Neural cell (in vitro differentiated cells): ENCODE results near the gene ATOH8. TPM values are rescaled to one million over a fixed set of nuclear protein-coding genes. Genes with fewer than 3 reads are reported as not detected.

Experiments used
- H2AFZ ChIP-seq: fragments of 200-600, 300-800 bp; sonication (generic), shearing (Covaris generic); 2 replicates; pipeline ENCODE4 v1.6.0; 2014; ENCODE audit warnings: low read depth, mild to moderate bottlenecking, antibody characterized with exemption, low read length, moderate library complexity
- H3F3A ChIP-seq: fragments of 200-600 bp; shearing (Covaris generic); 2 replicates; pipeline ENCODE4 v1.6.1; 2016; ENCODE audit warnings: mild to moderate bottlenecking, moderate library complexity, mixed read lengths, antibody characterized with exemption, low read length; ENCODE audit not compliant: insufficient read depth, poor library complexity, severe bottlenecking
- H3K27ac ChIP-seq: fragments of 200-600, 300-800 bp; sonication (generic), shearing (Covaris generic); 2 replicates; pipeline ENCODE4 v1.5.1; 2014; ENCODE audit warnings: mild to moderate bottlenecking, low read length, moderate library complexity
- H3K27me3 ChIP-seq: fragments of 300-800, 200-600 bp; sonication (generic), shearing (Covaris generic); 2 replicates; pipeline ENCODE4 v1.6.0; 2014; ENCODE audit warnings: mild to moderate bottlenecking, low read depth, low read length, moderate library complexity; ENCODE audit not compliant: insufficient read depth
- H3K36me3 ChIP-seq: fragments of 300-800, 200-600 bp; sonication (generic), shearing (Covaris generic); 2 replicates; pipeline ENCODE4 v1.5.1; 2014; ENCODE audit warnings: mild to moderate bottlenecking, antibody characterized with exemption, low read length, moderate library complexity; ENCODE audit not compliant: insufficient read depth
- H3K4me2 ChIP-seq: fragments of 300-800, 200-600 bp; sonication (generic), shearing (Covaris generic); 2 replicates; pipeline ENCODE4 v1.6.0; 2014; ENCODE audit warnings: mild to moderate bottlenecking, low read length
- H3K4me3 ChIP-seq: fragments of 300-800, 200-600 bp; sonication (generic), shearing (Covaris generic); 2 replicates; pipeline ENCODE4 v1.5.1; 2014; ENCODE audit warnings: mild to moderate bottlenecking, low read length, moderate library complexity
- H3K79me2 ChIP-seq: fragments of 200-600 bp; shearing (Covaris generic); replicated peaks from 2 replicates; pipeline ENCODE4 v1.6.0; 2014; ENCODE audit warnings: mild to moderate bottlenecking, low read length, moderate library complexity; ENCODE audit not compliant: insufficient read depth
- H3K9ac ChIP-seq: fragments of 300-800, 200-600 bp; sonication (generic), shearing (Covaris generic); 2 replicates; pipeline ENCODE4 v1.6.1; 2016; ENCODE audit warnings: mild to moderate bottlenecking, low read length, mixed read lengths
- H3K9me2 ChIP-seq: fragments of 200-600 bp; shearing (Covaris generic); 2 replicates; pipeline ENCODE4 v1.6.1; 2016; ENCODE audit warnings: mild to moderate bottlenecking, low read length, mixed read lengths; ENCODE audit not compliant: insufficient read depth
- H3K9me3 ChIP-seq: fragments of 200-600, 300-800 bp; sonication (generic), shearing (Covaris generic); 2 replicates; pipeline ENCODE4 v1.6.1; 2016; ENCODE audit warnings: mild to moderate bottlenecking, mixed run types, low read length, moderate library complexity, mixed read lengths
- H4K20me1 ChIP-seq: fragments of 200-600 bp; shearing (Covaris generic); 2 replicates; pipeline ENCODE4 v1.6.1; 2016; ENCODE audit warnings: mild to moderate bottlenecking, mixed run types; ENCODE audit not compliant: insufficient read depth
- CTCF ChIP-seq: fragments of 450-650 bp; IDR thresholded peaks from 2 replicates; pipeline ENCODE4 v1.5.1; 2014; ENCODE audit warnings: antibody characterized with exemption, mild to moderate bottlenecking, moderate library complexity; ENCODE audit not compliant: poor library complexity, severe bottlenecking
- EP300 ChIP-seq: fragments of 450-650 bp; conservative IDR thresholded peaks from 2 replicates; pipeline ENCODE4 v1.6.1; 2014; ENCODE audit warnings: antibody characterized with exemption, mild to moderate bottlenecking, moderate library complexity; ENCODE audit not compliant: poor library complexity, severe bottlenecking
- EZH2 ChIP-seq: fragments of 200-600, 300-800 bp; shearing (Covaris generic), sonication (generic); IDR thresholded peaks from 2 replicates; pipeline ENCODE4 v1.6.1; 2014; ENCODE audit warnings: antibody characterized with exemption, low read length, borderline replicate concordance, mild to moderate bottlenecking; ENCODE audit not compliant: insufficient read depth, poor library complexity, severe bottlenecking
- MXI1 ChIP-seq: fragments of 450-650 bp; conservative IDR thresholded peaks from 2 replicates; pipeline ENCODE4 v1.6.1; 2014; ENCODE audit warnings: antibody characterized with exemption, mild to moderate bottlenecking; ENCODE audit not compliant: poor library complexity, severe bottlenecking
- POLR2AphosphoS5 ChIP-seq: IDR thresholded peaks from 2 replicates; pipeline ENCODE4 v1.6.1; 2012
- RAD21 ChIP-seq: fragments of 450-650 bp; conservative IDR thresholded peaks from 2 replicates; pipeline ENCODE4 v1.6.1; 2014; ENCODE audit warnings: antibody characterized with exemption, mild to moderate bottlenecking, moderate library complexity
- REST ChIP-seq: IDR thresholded peaks from 2 replicates; pipeline ENCODE4 v1.6.1; 2012; ENCODE audit warnings: borderline replicate concordance
- SMC3 ChIP-seq: fragments of 450-650 bp; conservative IDR thresholded peaks from 2 replicates; pipeline ENCODE4 v1.6.1; 2014; ENCODE audit warnings: antibody characterized with exemption, mild to moderate bottlenecking, moderate library complexity; ENCODE audit not compliant: poor library complexity
- TAF1 ChIP-seq: IDR thresholded peaks from 2 replicates; pipeline ENCODE4 v1.6.1; 2012; ENCODE audit warnings: low read depth
- polyA plus RNA-seq: library from polyadenylated mRNA; depleted of rRNA; stranded (reverse); fragments of >200 nt; gene quantifications from 2 replicates; pipeline ENCODE4 v1.2.3, GENCODE V29; 2014

The ATOH8 gene
- polyA plus RNA-seq, 1 donor from 2014 or later, result 1.6 TPM

DNA sequence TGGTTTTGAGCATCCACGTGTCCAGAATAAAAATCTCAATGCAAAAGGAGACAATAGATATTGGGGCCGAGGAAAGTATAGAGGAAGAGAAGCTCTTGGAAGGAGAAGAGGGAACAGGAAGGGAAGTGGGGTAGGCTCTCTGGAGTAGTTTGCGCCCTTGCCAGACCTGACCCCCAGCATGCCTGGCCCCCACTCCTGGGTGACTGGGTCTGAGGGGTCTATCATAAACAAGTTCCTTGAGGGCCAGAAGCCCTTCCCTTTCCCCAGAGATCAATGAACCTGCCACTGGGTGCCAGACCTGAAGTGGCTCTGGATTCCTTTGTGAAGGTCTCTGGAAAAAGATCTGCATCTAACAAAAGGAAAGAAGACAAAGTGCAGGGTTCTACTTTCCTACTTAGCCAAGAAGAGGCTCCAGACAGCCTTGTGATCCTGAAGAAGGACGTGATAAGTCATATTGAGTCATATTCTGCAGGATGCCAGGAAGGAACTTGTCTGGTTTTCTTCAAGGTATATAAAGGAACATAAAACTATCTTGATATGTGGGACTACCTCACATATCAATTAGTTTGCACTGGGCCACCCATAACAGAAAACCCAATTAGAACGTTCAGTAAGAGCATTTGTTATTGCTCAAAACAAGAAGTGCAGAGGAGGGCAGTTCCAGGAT lies 18.7 kb upstream of the ATOH8 start:
- Histone ChIP-seq H3F3A (no peaks in the 10 kb centered on the region), H3K4me2 (no peak overlapping the region), H2AFZ (no peak overlapping the region), H3K9me3 (no peaks in the 10 kb centered on the region), H4K20me1 (no peaks in the 10 kb centered on the region), H3K9ac (no peak overlapping the region), H3K79me2 (no peaks in the 10 kb centered on the region), H3K36me3 (no peaks in the 10 kb centered on the region), H3K27me3 (no peaks in the 10 kb centered on the region), H3K9me2 (no peaks in the 10 kb centered on the region), H3K4me3 (no peak overlapping the region), H3K27ac (no peak overlapping the region)
- no peak for TF ChIP-seq CTCF
- TF ChIP-seq REST, result no peak
- no peak for TF ChIP-seq POLR2AphosphoS5

DNA sequence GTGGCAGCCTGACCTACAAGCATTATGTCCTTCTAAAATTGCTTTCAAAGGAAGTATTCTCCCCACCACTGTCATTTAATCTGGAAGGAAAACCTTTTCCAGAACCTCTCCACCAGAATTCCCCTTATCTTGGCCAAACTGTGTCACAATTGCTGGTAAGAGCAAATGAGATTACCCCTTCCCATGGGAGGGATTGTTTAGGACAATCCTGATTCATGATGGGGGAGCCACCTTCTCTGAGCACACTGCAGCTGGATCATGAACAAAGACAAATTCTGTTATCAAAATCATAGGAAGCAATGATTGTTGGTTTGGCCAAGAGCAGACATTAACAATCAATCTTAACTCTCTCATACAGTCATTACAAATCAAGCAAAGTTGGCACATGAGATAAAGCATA lies 18.1 kb upstream of the ATOH8 start:
- no peaks in the 10 kb centered on the region for H3K9me2 ChIP-seq
- H3K79me2 ChIP-seq, result no peaks in the 10 kb centered on the region
- TF ChIP-seq TAF1 (no peak), MXI1 (no peak), RAD21 (no peak), SMC3 (no peak), EZH2 (no peak), EP300 (no peak), REST (no peak), CTCF (no peak), POLR2AphosphoS5 (no peak)
- H4K20me1 ChIP-seq, result no peaks in the 10 kb centered on the region
- no peak overlapping the region for H3K27ac ChIP-seq
- H2AFZ ChIP-seq, result no peak overlapping the region
- H3K9me3 ChIP-seq, result no peaks in the 10 kb centered on the region
- no peak overlapping the region for H3K4me2 ChIP-seq
- H3K9ac ChIP-seq, result no peak overlapping the region
- H3K36me3 ChIP-seq, result no peaks in the 10 kb centered on the region
- no peaks in the 10 kb centered on the region for H3K27me3 ChIP-seq
- no peak overlapping the region for H3K4me3 ChIP-seq
- H3F3A ChIP-seq, result no peaks in the 10 kb centered on the region
